Measurements from ENCODE around the gene CHAMP1.

The CHAMP1 gene

GRCh38 chr13:114309806-114310410 lies 4.4 kb upstream of the CHAMP1 start:
- H2AK5ac ChIP-seq (ENCODE audit: low read depth, low read length), result no peak overlapping the region
- H3K36me3 ChIP-seq (replicated peaks in 1 of 2; ENCODE audit: control insufficient read depth in 2 of 2, insufficient read depth in 2 of 2, low read length in 2 of 2), result peaks cover 6 to 26% of the 10 kb centered on the region in 2 donors
- H3K27me3 ChIP-seq (ENCODE audit: control insufficient read depth in 3 of 3, insufficient read depth in 3 of 3, low read depth in 1 of 3, low read length in 3 of 3), result no peaks in the 10 kb centered on the region
- no peak overlapping the region for H4K91ac ChIP-seq (ENCODE audit: low read depth, low read length, poor library complexity)
- H3K9ac ChIP-seq (ENCODE audit: low read depth, low read length, poor library complexity), result no peak overlapping the region
- H3K4me1 ChIP-seq (ENCODE audit: control insufficient read depth in 2 of 2, insufficient read depth in 1 of 2, low read depth in 1 of 2, low read length in 2 of 2), result peaks cover 0 to 9% of the 10 kb centered on the region in 2 donors
- no peak overlapping the region for H3K4me3 ChIP-seq (ENCODE audit: low read length in 2 of 2)
- no peak overlapping the region for H2BK15ac ChIP-seq (ENCODE audit: low read length)
- WGBS, 2 donors (ENCODE audit: extremely low coverage in 2 of 2, insufficient read length in 2 of 2, insufficient replicate concordance in 1 of 2), result no CpG with 5 or more reads among the region's 6 CpGs
- no peak overlapping the region for H3K4ac ChIP-seq (ENCODE audit: low read length)
- no peak overlapping the region for H3K14ac ChIP-seq (ENCODE audit: low read length)
- no peak overlapping the region for H2BK5ac ChIP-seq (ENCODE audit: low read length)
- no peaks in the 10 kb centered on the region for H3K79me1 ChIP-seq (ENCODE audit: low read depth, low read length)
- no peak overlapping the region for H2BK12ac ChIP-seq (ENCODE audit: low read length)
- no peaks in the 10 kb centered on the region for H3K9me3 ChIP-seq (replicated peaks in 1 of 2; ENCODE audit: control insufficient read depth in 2 of 2, insufficient read depth in 1 of 2, low read depth in 1 of 2, low read length in 2 of 2)
- H4K8ac ChIP-seq (ENCODE audit: low read depth, low read length), result no peak overlapping the region
- H3K18ac ChIP-seq (ENCODE audit: low read length), result no peak overlapping the region
- H3K27ac ChIP-seq (replicated peaks; ENCODE audit: low read length), result no peak overlapping the region
- no peak overlapping the region for H3K23ac ChIP-seq (ENCODE audit: low read depth, low read length, poor library complexity)
- H2BK120ac ChIP-seq (ENCODE audit: low read depth, low read length), result no peak overlapping the region
- no peak overlapping the region for H3K4me2 ChIP-seq (ENCODE audit: insufficient read depth, low read length, poor library complexity, severe bottlenecking)
- H2AFZ ChIP-seq (ENCODE audit: low read length), result no peak overlapping the region
- DNase-seq (ENCODE audit: low spot score), result no peak

DNA sequence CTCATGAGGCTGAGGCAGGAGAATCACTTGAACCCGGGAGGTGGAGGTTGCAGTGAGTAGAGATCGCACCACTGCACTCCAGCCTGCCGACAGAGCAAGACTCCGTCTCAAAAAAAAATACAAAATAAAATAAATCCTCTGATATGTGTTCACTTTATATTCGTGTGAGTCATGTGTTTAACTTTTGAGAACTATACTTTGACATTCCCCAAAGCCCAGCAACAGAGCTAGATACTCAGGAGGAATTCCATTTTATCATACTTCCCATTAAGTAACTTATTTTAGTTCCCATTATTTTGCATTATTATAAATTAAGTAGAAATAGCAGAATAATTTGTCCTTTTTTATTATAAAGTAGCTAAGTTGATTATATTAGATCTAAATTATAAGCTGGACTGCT lies 3.3 kb upstream of the CHAMP1 start:
- Histone ChIP-seq H3K9me3 (replicated peaks in 1 of 2; ENCODE audit: control insufficient read depth in 2 of 2, insufficient read depth in 1 of 2, low read depth in 1 of 2, low read length in 2 of 2) (no peaks in the 10 kb centered on the region), H2BK15ac (ENCODE audit: low read length) (no peak overlapping the region), H3K79me1 (ENCODE audit: low read depth, low read length) (no peaks in the 10 kb centered on the region), H3K14ac (ENCODE audit: low read length) (no peak overlapping the region), H2BK120ac (ENCODE audit: low read depth, low read length) (no peak overlapping the region), H3K4me2 (ENCODE audit: insufficient read depth, low read length, poor library complexity, severe bottlenecking) (no peak overlapping the region), H4K8ac (ENCODE audit: low read depth, low read length) (no peak overlapping the region), H3K36me3 (replicated peaks in 1 of 2; ENCODE audit: control insufficient read depth in 2 of 2, insufficient read depth in 2 of 2, low read length in 2 of 2) (peaks cover 6 to 27% of the 10 kb centered on the region in 2 donors), H2BK5ac (ENCODE audit: low read length) (no peak overlapping the region), H3K9ac (ENCODE audit: low read depth, low read length, poor library complexity) (no peak overlapping the region), H3K4ac (ENCODE audit: low read length) (no peak overlapping the region), H3K18ac (ENCODE audit: low read length) (no peak overlapping the region), H3K27me3 (ENCODE audit: control insufficient read depth in 3 of 3, insufficient read depth in 3 of 3, low read depth in 1 of 3, low read length in 3 of 3) (no peaks in the 10 kb centered on the region), H2AFZ (ENCODE audit: low read length) (no peak overlapping the region), H2AK5ac (ENCODE audit: low read depth, low read length) (no peak overlapping the region), H3K4me3 (ENCODE audit: low read length in 2 of 2) (no peak overlapping the region), H3K23ac (ENCODE audit: low read depth, low read length, poor library complexity) (no peak overlapping the region), H2BK12ac (ENCODE audit: low read length) (no peak overlapping the region), H3K27ac (replicated peaks; ENCODE audit: low read length) (no peak overlapping the region), H3K4me1 (ENCODE audit: control insufficient read depth in 2 of 2, insufficient read depth in 1 of 2, low read depth in 1 of 2, low read length in 2 of 2) (peaks cover 0 to 12% of the 10 kb centered on the region in 2 donors), H4K91ac (ENCODE audit: low read depth, low read length, poor library complexity) (no peak overlapping the region)
- DNase-seq (ENCODE audit: low spot score), result no peak
- WGBS, 2 donors (ENCODE audit: extremely low coverage in 2 of 2, insufficient read length in 2 of 2, insufficient replicate concordance in 1 of 2), result no CpG with 5 or more reads among the region's 5 CpGs

- Histone ChIP-seq H3K14ac (ENCODE audit: low read length) (no peak overlapping the region), H3K18ac (ENCODE audit: low read length) (no peak overlapping the region), H2BK12ac (ENCODE audit: low read length) (no peak overlapping the region), H2AFZ (ENCODE audit: low read length) (no peak overlapping the region), H3K27me3 (ENCODE audit: control insufficient read depth in 3 of 3, insufficient read depth in 3 of 3, low read depth in 1 of 3, low read length in 3 of 3) (no peaks in the 10 kb centered on the region), H3K36me3 (replicated peaks in 1 of 2; ENCODE audit: control insufficient read depth in 2 of 2, insufficient read depth in 2 of 2, low read length in 2 of 2) (peaks cover 6 to 27% of the 10 kb centered on the region in 2 donors), H3K4me3 (ENCODE audit: low read length in 2 of 2) (no peak overlapping the region), H3K9ac (ENCODE audit: low read depth, low read length, poor library complexity) (no peak overlapping the region), H3K79me1 (ENCODE audit: low read depth, low read length) (peaks cover 2% of the 10 kb centered on the region), H2BK5ac (ENCODE audit: low read length) (no peak overlapping the region), H4K8ac (ENCODE audit: low read depth, low read length) (no peak overlapping the region), H2BK120ac (ENCODE audit: low read depth, low read length) (no peak overlapping the region), H3K9me3 (replicated peaks in 1 of 2; ENCODE audit: control insufficient read depth in 2 of 2, insufficient read depth in 1 of 2, low read depth in 1 of 2, low read length in 2 of 2) (no peaks in the 10 kb centered on the region), H3K4ac (ENCODE audit: low read length) (no peak overlapping the region), H3K27ac (replicated peaks; ENCODE audit: low read length) (no peak overlapping the region), H3K23ac (ENCODE audit: low read depth, low read length, poor library complexity) (no peak overlapping the region), H4K91ac (ENCODE audit: low read depth, low read length, poor library complexity) (no peak overlapping the region), H2BK15ac (ENCODE audit: low read length) (no peak overlapping the region), H3K4me1 (ENCODE audit: control insufficient read depth in 2 of 2, insufficient read depth in 1 of 2, low read depth in 1 of 2, low read length in 2 of 2) (peaks cover 0 to 12% of the 10 kb centered on the region in 2 donors), H2AK5ac (ENCODE audit: low read depth, low read length) (no peak overlapping the region), H3K4me2 (ENCODE audit: insufficient read depth, low read length, poor library complexity, severe bottlenecking) (no peak overlapping the region)
- no peak for DNase-seq (ENCODE audit: low spot score)
These were observed 2.9 kb upstream of the CHAMP1 start for GRCh38 chr13:114311387-114311786.

DNA sequence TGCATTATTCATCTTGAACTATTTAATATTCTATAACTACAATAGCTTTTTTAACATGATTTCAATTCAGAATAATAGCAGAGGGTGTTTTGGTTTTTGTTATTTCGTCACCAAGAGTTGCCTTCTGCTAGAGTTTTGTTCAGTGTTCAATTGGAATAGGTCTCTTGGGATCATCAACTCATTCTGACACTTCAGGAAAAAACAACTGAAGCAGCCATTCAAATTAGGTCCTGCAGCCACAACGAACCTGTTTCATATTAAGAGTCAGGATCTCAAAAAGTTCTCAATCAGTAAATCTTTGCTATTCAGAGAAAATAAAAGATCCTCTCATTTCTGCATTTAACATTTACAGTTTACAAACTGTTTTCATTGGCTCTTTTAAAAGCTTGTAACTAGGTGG lies 2.4 kb upstream of the CHAMP1 start:
- no peak for DNase-seq (ENCODE audit: low spot score)
- no peak overlapping the region for H4K91ac ChIP-seq (ENCODE audit: low read depth, low read length, poor library complexity)

More for the DNA sequence above, 2.4 kb upstream of the CHAMP1 start:
- no peak overlapping the region for H2BK15ac ChIP-seq (ENCODE audit: low read length)
- no peak overlapping the region for H3K27ac ChIP-seq (replicated peaks; ENCODE audit: low read length)
- no peak overlapping the region for H3K23ac ChIP-seq (ENCODE audit: low read depth, low read length, poor library complexity)
- no peak overlapping the region for H2BK12ac ChIP-seq (ENCODE audit: low read length)
- no peak overlapping the region for H3K4me3 ChIP-seq (ENCODE audit: low read length in 2 of 2)
- no CpG with 5 or more reads among the region's 2 CpGs for WGBS, 2 donors (ENCODE audit: extremely low coverage in 2 of 2, insufficient read length in 2 of 2, insufficient replicate concordance in 1 of 2)
- H3K14ac ChIP-seq (ENCODE audit: low read length), result no peak overlapping the region
- peaks cover 2% of the 10 kb centered on the region for H3K79me1 ChIP-seq (ENCODE audit: low read depth, low read length)
- H3K4ac ChIP-seq (ENCODE audit: low read length), result no peak overlapping the region
- H2BK5ac ChIP-seq (ENCODE audit: low read length), result no peak overlapping the region
- no peak overlapping the region for H3K4me2 ChIP-seq (ENCODE audit: insufficient read depth, low read length, poor library complexity, severe bottlenecking)
- no peak overlapping the region for H3K9ac ChIP-seq (ENCODE audit: low read depth, low read length, poor library complexity)
- no peak overlapping the region for H2AFZ ChIP-seq (ENCODE audit: low read length)
- no peak overlapping the region for H4K8ac ChIP-seq (ENCODE audit: low read depth, low read length)
- H2BK120ac ChIP-seq (ENCODE audit: low read depth, low read length), result no peak overlapping the region
- H3K18ac ChIP-seq (ENCODE audit: low read length), result no peak overlapping the region
- peaks cover 0 to 12% of the 10 kb centered on the region in 2 donors for H3K4me1 ChIP-seq (ENCODE audit: control insufficient read depth in 2 of 2, insufficient read depth in 1 of 2, low read depth in 1 of 2, low read length in 2 of 2)
- no peaks in the 10 kb centered on the region for H3K27me3 ChIP-seq (ENCODE audit: control insufficient read depth in 3 of 3, insufficient read depth in 3 of 3, low read depth in 1 of 3, low read length in 3 of 3)
- H3K36me3 ChIP-seq (replicated peaks in 1 of 2; ENCODE audit: control insufficient read depth in 2 of 2, insufficient read depth in 2 of 2, low read length in 2 of 2), result peaks cover under 1 to 27% of the 10 kb centered on the region in 2 donors
- no peaks in the 10 kb centered on the region for H3K9me3 ChIP-seq (replicated peaks in 1 of 2; ENCODE audit: control insufficient read depth in 2 of 2, insufficient read depth in 1 of 2, low read depth in 1 of 2, low read length in 2 of 2)
- H2AK5ac ChIP-seq (ENCODE audit: low read depth, low read length), result no peak overlapping the region

Data from neuronal stem cell (in vitro differentiated cells).